Measurements from ENCODE around the gene EIF4G3. TPM values are rescaled to one million over a fixed set of nuclear protein-coding genes. Genes with fewer than 3 reads are reported as not detected.

The EIF4G3 gene
- total RNA-seq, 1 donor: 58.6 TPM

DNA sequence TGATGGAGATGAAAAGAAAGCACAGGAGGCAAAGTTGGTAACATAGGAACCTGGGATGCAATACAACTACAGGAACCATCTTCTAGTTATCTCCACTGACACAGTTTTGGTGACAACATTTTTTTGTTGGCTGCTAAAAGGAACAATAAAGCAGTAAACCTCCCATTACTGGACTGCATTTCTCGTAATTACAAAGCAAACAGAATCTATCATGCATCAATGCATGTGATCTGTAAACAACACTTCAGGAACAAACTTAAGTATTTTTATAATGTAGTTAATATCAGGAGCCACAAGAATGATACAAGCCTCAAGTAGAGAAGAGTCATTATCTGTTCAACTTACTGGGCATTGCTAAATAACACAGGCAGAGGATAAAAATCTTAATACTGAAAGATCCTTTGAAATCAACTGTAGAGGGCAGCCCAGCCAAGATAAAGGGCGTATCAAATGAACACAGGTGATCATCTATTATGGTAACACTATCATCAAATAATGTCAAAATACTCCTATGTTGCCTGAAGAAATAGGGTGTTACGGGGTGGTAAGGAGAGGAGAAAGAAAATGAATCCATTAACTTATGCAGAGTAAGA, 193.3 kb downstream of the EIF4G3 start:
- TF ChIP-seq, protein P1, sequence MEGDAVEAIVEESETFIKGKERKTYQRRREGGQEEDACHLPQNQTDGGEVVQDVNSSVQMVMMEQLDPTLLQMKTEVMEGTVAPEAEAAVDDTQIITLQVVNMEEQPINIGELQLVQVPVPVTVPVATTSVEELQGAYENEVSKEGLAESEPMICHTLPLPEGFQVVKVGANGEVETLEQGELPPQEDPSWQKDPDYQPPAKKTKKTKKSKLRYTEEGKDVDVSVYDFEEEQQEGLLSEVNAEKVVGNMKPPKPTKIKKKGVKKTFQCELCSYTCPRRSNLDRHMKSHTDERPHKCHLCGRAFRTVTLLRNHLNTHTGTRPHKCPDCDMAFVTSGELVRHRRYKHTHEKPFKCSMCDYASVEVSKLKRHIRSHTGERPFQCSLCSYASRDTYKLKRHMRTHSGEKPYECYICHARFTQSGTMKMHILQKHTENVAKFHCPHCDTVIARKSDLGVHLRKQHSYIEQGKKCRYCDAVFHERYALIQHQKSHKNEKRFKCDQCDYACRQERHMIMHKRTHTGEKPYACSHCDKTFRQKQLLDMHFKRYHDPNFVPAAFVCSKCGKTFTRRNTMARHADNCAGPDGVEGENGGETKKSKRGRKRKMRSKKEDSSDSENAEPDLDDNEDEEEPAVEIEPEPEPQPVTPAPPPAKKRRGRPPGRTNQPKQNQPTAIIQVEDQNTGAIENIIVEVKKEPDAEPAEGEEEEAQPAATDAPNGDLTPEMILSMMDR (IDR thresholded peaks at IDR 0.05; ENCODE audit: insufficient read depth, low read length): no peak
- no peak overlapping the region for H3K4me3 ChIP-seq (ENCODE audit: low read depth, low read length)
- DNase-seq (ENCODE audit: low read depth): no peak

DNA sequence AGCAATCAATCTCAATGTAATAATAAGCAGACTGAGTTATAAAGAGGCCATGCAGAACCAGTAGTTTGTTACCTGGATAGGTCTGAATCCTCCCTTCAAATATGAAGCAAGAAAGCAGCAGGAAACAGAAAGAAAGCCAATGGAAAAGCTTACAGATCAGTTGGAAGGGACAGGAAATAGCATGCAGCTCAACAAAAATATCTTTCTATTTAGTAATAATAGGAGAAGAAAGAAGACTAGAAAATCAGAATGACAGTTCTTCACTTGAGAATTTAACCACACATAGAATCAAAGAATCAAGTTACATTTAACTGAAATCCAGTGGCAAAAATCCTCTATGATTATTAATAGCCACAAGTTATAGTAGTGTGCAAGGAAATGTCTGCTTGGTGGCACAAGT, 194.4 kb downstream of the EIF4G3 start:
- DNase-seq (ENCODE audit: low read depth): peak; percentile 31
- H3K4me3 ChIP-seq (ENCODE audit: low read depth, low read length): no peak overlapping the region
- TF ChIP-seq, protein P1 (IDR thresholded peaks at IDR 0.05; ENCODE audit: insufficient read depth, low read length): no peak

DNA sequence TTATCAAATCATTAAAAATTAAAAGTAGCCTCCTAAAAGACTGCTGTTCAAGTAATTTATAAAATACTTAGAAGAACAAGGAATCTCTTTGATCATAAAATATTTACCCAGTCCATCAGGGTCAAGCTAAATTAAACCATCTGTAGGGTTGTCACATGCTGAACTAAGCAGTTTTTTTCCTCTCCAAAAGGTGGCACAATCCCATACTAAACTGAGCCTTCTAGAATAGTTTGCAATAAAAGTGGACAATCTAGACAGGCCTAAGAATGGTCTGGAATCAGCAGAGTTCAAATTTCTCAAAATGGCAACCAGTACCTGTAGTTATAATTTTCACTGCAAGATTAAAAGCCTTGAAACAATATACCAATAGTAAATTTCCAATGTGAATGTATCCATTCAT, 194.8 kb downstream of the EIF4G3 start:
- no peak overlapping the region for H3K4me3 ChIP-seq (ENCODE audit: low read depth, low read length)
- TF ChIP-seq, protein P1 (IDR thresholded peaks at IDR 0.05; ENCODE audit: insufficient read depth, low read length): peak; percentile 48
- DNase-seq (ENCODE audit: low read depth): peak; percentile 63

DNA sequence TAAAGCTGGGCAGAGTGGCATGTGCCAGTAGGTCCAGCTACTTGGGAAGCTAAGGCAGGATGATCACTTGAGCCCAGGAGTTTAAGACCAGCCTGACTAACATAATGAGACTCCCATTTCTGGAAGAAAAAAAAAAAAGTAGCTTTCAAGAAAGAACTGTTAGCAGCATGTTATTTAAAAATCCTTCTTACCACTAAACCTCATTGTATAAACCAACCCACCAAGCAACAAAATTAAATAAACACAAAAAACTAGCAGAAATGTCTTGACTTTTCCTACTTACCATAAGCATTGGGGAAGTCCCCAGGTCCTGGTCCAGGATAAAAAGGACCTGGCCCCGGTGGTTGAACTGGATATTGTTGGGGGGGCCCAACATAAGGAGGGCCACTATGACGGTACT, 196.6 kb downstream of the EIF4G3 start:
- H3K4me3 ChIP-seq (ENCODE audit: low read depth, low read length): no peak overlapping the region
- DNase-seq (ENCODE audit: low read depth): no peak
- TF ChIP-seq, protein P1 (IDR thresholded peaks at IDR 0.05; ENCODE audit: insufficient read depth, low read length): no peak

DNA sequence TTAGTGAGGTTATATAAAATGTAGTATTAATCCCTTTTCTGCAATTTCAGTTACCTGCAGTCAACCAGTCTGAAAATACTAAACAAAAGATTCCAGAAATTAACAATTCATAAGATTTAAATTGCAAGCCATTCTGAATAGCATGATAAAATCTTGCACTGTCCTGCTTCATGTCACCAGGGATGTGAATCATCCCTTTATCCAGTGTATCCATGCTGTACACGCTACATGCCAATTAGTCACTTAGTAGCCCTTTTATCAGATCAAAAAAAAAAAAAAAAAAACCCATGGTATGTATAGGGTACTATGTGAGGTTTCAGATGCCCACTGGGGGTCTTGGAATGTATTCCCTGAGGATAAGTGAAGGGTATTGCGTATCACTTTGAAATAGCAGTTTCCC, 198.3 kb downstream of the EIF4G3 start:
- DNase-seq (ENCODE audit: low read depth): peak; percentile 16
- TF ChIP-seq, protein P1 (IDR thresholded peaks at IDR 0.05; ENCODE audit: insufficient read depth, low read length): no peak
- H3K4me3 ChIP-seq (ENCODE audit: low read depth, low read length): no peak overlapping the region

DNA sequence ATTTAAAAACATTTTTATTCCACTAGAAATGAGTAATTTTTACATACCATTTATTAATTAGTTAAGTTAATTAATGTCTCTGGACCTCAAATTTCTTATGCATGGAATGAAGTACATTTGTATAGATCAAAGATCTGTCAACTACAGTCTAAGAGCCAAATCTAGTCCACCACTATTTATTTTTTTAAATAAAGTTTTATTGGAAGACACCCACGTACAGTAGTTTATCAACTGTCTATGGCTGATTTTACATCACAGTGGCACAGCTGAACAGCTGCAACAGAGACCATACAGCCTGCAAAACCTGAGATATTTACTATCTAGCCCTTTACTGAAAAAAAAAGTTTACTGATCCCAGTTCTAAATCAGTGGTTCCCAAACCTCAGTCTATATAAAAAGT, 201.0 kb downstream of the EIF4G3 start:
- no peak overlapping the region for H3K4me3 ChIP-seq (ENCODE audit: low read depth, low read length)
- TF ChIP-seq, protein P1 (IDR thresholded peaks at IDR 0.05; ENCODE audit: insufficient read depth, low read length): no peak
- no peak for DNase-seq (ENCODE audit: low read depth)

DNA sequence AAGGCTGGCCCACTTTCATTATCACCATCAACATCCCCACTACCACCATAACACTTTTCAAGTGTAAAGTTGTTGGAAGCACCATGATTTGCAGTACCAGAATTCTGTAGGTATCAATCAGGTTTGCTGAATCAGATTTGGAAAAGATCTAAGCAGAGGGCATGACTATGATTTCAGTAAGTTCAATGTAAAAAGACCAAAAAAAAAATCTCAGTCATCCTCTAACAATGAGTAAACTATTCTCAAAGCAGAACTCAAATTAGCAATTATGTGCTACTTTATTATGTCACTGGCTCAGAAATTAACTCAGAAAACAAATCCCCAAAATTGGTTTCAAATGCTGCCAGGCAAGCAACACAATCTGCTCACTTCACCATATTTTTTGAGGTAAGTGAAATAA, 201.7 kb downstream of the EIF4G3 start:
- TF ChIP-seq, protein P1 (IDR thresholded peaks at IDR 0.05; ENCODE audit: insufficient read depth, low read length): no peak
- no peak for DNase-seq (ENCODE audit: low read depth)
- no peak overlapping the region for H3K4me3 ChIP-seq (ENCODE audit: low read depth, low read length)

Measured in fibroblast of the aortic adventitia (primary cell).